ENCODE results near the gene HLA-DQA1.
"Not testable (repeated sequence)": the region's sequence is repeated elsewhere in the genome, so short reads cannot be mapped to it uniquely, and the experiment has no call there.

Gene HLA-DQA1

GRCh38 chr6:32657819-32658218 is 20.6 kb downstream of the HLA-DQA1 start:
- in situ Hi-C loops (cut with MboI; ENCODE audit: low sequenced_read_pairs), result not testable (repeated sequence)

GRCh38 chr6:32658268-32658897 is 21.2 kb downstream of the HLA-DQA1 start:
- in situ Hi-C loops (cut with MboI; ENCODE audit: low sequenced_read_pairs), result no loop called here

GRCh38 chr6:32659856-32660595 is 22.8 kb downstream of the HLA-DQA1 start:
- in situ Hi-C loops (cut with MboI; ENCODE audit: low sequenced_read_pairs), result loop anchor here (5.0 kb wide), 1 partner anchor 102 kb away; the partner anchor contains the start of gene HLA-DQB2

GRCh38 chr6:32662099-32662498 is 24.9 kb downstream of the HLA-DQA1 start:
- in situ Hi-C loops (cut with MboI; ENCODE audit: low sequenced_read_pairs), result loop anchor here (5.0 kb wide), 1 partner anchor 100 kb away; the partner anchor contains the start of gene HLA-DQB2

- in situ Hi-C loops (cut with MboI; ENCODE audit: low sequenced_read_pairs), result loop anchor here (5.0 kb wide), 1 partner anchor 99 kb away; the partner anchor contains the start of gene HLA-DQB2
Measured at GRCh38 chr6:32662836-32663235, 25.6 kb downstream of the HLA-DQA1 start.

- in situ Hi-C loops (cut with MboI; ENCODE audit: low sequenced_read_pairs), result loop anchor here (5.0 kb wide), 1 partner anchor 98 kb away; the partner anchor contains the start of gene HLA-DQB2
Measured at GRCh38 chr6:32664354-32664753, 27.1 kb downstream of the HLA-DQA1 start.

- in situ Hi-C loops (cut with MboI; ENCODE audit: low sequenced_read_pairs), result loop anchor here (5.0 kb wide), 1 partner anchor 97 kb away; the partner anchor contains the start of gene HLA-DQB2
Measured at GRCh38 chr6:32664827-32665362, 27.7 kb downstream of the HLA-DQA1 start.

- in situ Hi-C loops (cut with MboI; ENCODE audit: low sequenced_read_pairs), result no loop called here
Measured at GRCh38 chr6:32665661-32666060, 28.5 kb downstream of the HLA-DQA1 start.

GRCh38 chr6:32666420-32667300 is 29.5 kb downstream of the HLA-DQA1 start, which contains the start of gene HLA-DQB1:
TSS of gene HLA-DQB1 (minus strand) at chr6:32666657. CDS start at chr6:32666607, 50 bp downstream.
- in situ Hi-C loops (cut with MboI; ENCODE audit: low sequenced_read_pairs), result no loop called here

- in situ Hi-C loops (cut with MboI; ENCODE audit: low sequenced_read_pairs), result no loop called here
Measured at GRCh38 chr6:32668226-32668747, 31.1 kb downstream of the HLA-DQA1 start.

GRCh38 chr6:32669240-32669639 is 32.0 kb downstream of the HLA-DQA1 start:
- in situ Hi-C loops (cut with MboI; ENCODE audit: low sequenced_read_pairs), result no loop called here

GRCh38 chr6:32669893-32670292 is 32.7 kb downstream of the HLA-DQA1 start:
- in situ Hi-C loops (cut with MboI; ENCODE audit: low sequenced_read_pairs), result no loop called here

GRCh38 chr6:32671908-32672307 is 34.7 kb downstream of the HLA-DQA1 start:
- in situ Hi-C loops (cut with MboI; ENCODE audit: low sequenced_read_pairs), result not testable (repeated sequence)

- in situ Hi-C loops (cut with MboI; ENCODE audit: low sequenced_read_pairs), result not testable (repeated sequence)
Measured at GRCh38 chr6:32674123-32674522, 36.9 kb downstream of the HLA-DQA1 start.

- in situ Hi-C loops (cut with MboI; ENCODE audit: low sequenced_read_pairs), result no loop called here
Measured at GRCh38 chr6:32679492-32679891, 42.3 kb downstream of the HLA-DQA1 start.

GRCh38 chr6:32680055-32680454 is 42.8 kb downstream of the HLA-DQA1 start:
- in situ Hi-C loops (cut with MboI; ENCODE audit: low sequenced_read_pairs), result no loop called here

GRCh38 chr6:32684246-32684645 is 47.0 kb downstream of the HLA-DQA1 start:
- in situ Hi-C loops (cut with MboI; ENCODE audit: low sequenced_read_pairs), result no loop called here

GRCh38 chr6:32685603-32686002 is 48.4 kb downstream of the HLA-DQA1 start:
- in situ Hi-C loops (cut with MboI; ENCODE audit: low sequenced_read_pairs), result no loop called here

- in situ Hi-C loops (cut with MboI; ENCODE audit: low sequenced_read_pairs), result no loop called here
Measured at GRCh38 chr6:32689531-32690501, 52.6 kb downstream of the HLA-DQA1 start.

Measured in HL-60/S4 (cell line).